ENCODE data around the gene COL13A1. TPM values are rescaled to one million over a fixed set of nuclear protein-coding genes. Genes with fewer than 3 reads are reported as not detected.

The COL13A1 gene
- total RNA-seq, 1 donor from 2014 or later, result 9.5 TPM

DNA sequence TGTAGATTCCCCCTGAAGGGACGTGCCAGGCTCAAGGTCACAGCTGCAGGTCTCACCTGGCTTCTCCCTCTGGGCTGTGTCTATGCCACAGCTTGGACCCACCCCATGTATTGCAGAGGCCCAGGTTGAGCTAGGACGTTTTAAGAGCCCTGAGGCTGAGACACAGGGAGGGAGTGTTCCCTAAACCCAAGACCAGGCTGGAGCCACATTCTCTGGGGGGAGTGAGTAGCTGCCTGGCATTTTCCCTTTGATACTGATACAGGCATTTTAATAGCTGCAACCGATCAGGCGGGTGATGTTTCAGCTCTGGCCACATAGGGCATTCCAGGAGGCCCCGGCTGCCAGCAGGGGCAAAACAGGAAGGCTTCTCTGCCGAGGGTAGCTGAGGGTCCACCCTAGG lies 13.4 kb downstream of the COL13A1 start:
- intact Hi-C loops (cut with DNase I), result no loop called here
- DNase-seq (ENCODE audit: low spot score), result no peak

DNA sequence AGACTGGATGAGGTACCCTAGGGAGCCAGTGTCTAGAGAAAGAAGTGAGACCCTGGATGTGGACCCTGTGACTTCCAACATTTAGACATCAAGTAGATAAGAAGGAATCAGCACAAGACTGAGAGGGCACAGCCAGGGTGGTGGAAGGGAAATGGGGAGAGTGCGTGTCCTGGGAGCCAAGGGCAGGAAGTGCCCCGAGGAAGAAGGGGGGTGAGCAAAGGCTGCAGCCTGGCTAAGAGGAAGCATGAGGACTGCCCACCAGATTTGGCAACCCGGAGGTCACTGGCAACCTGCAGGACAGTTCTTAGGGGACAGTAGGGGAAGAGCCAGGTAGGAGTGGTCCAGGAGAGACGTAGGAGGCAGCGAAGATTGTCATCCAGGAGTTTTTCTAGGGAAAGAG lies 14.8 kb downstream of the COL13A1 start:
- intact Hi-C loops (cut with DNase I), result no loop called here
- DNase-seq (ENCODE audit: low spot score), result no peak

DNA sequence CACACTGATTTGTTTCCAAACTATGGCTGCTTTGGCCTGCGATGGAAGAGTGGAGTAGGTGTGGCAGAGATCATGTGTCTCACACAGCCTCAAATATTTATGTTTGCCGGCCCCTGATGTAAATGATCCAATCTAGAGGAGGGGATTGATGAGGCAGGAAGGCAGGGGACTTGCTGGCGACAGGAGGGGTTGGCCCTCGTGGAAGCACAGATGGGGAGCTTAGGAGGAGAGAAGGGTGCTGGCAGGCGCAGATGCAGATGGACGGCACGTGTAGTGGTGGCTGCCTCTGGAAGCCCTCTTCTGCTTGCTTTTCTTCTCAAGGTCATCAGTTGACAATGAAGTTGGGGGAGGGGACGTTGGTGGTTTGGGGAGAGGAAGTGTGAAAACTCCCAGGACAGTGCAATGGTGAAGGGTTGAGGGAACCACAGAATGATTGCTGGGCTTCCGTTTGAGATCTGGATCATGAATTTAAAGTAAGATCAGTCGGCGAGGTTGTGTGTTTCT lies 15.4 kb downstream of the COL13A1 start:
- intact Hi-C loops (cut with DNase I), result no loop called here
- no peak for DNase-seq (ENCODE audit: low spot score)

DNA sequence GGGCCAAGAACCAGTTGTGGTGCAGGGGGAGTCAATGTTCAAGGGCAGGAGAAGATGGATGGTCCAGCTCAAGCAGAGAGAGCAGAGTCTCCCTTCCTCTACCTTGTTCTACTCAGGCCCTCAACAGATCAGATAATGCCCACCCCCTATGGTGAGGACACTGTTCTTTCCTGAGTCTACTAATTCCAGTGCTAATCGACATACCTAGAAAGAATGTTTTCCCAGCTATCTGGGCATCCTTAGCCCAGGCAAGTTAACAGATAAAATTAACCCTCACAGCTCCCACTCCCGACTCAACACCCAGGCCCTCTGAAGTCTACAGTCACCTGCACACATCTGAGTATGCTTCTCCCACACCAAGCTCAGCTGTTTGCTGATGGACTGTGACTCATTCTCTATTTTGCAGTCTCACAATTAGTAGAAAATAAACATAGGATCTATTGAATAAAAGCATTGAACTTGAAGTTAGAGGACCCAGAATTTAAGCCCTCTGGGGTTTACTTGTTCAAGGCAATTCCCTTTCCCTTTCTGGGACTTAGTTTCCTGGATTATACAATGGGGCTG lies 17.1 kb downstream of the COL13A1 start:
- intact Hi-C loops (cut with DNase I), result no loop called here
- no peak for DNase-seq (ENCODE audit: low spot score)

DNA sequence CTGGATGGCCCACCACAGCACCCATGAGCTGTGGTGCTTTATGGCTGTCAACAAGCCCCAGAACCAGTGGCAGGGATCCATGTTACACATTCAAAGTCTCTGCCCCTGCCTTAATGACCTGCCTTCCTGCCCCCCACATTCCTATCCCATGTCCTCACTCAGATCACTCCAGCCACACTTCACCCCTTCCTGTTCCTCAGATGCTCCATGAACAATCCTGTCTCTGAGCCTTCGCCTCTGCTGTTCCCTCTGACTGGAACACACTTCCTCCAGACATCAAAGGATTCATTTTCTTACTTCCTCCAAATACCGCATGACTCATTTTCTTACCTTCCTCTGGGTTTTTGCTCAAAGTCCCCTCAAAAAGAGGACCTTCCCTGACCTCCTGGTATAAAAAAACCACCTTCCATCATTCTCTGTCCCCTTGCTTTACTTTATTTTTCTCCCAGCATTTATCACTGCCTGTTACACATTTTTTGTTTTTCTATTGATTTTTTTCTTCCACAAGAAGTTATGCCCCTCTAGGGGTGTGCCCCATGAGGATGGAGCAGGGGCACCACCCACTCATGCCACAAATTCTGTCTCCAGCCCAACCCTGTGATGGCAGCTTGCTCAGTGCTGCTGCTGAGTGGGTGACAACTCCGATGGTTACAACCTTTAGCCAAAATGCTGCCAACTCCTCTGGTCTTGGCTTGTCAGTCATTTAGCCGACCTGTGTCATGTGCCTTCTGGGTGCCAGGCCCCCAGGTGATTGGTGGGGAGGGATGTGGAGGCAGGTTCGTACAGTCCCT lies 18.2 kb downstream of the COL13A1 start:
- DNase-seq (ENCODE audit: low spot score), result no peak
- intact Hi-C loops (cut with DNase I), result no loop called here

DNA sequence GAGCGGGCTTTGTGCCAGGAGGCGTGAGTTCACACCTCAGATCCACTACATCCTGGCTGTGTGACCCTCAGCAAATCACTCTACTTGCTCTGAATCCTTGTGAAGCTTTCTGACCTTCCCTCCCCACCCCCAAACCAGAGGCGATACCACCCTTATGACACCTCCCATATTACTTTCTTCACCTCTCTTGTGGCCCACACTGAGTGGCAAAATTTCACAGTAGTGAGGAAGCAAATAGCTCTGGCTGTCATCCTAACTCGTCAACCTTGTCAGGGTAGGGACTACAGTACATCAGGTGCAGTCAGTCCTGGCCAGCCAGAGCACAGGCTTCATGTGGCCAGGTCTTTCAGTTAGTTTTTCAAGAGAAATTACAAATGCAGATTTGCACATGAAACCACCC lies 19.1 kb downstream of the COL13A1 start:
- intact Hi-C loops (cut with DNase I), result no loop called here
- DNase-seq (ENCODE audit: low spot score), result no peak

DNA sequence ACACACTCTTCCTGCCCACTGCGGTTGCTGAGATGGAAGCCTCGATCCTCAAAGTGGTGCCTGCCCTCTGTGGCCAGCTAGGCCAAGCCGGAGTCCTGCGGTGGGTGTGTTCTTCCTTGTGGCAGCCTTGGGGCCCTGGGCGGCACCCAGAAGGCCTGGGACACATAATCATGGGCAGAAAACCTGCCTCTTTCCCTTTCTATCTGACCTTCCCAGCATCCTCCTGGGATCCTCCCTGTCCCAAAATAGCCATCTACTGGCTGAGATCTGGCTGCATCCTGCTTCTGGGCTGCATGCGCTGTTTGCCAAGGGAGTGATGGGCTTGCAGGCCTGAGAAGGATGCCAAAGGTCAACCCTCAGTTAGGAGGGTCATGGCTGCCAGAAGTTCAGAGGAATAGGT lies 23.9 kb downstream of the COL13A1 start:
- DNase-seq (ENCODE audit: low spot score), result no peak
- intact Hi-C loops (cut with DNase I), result no loop called here

DNA sequence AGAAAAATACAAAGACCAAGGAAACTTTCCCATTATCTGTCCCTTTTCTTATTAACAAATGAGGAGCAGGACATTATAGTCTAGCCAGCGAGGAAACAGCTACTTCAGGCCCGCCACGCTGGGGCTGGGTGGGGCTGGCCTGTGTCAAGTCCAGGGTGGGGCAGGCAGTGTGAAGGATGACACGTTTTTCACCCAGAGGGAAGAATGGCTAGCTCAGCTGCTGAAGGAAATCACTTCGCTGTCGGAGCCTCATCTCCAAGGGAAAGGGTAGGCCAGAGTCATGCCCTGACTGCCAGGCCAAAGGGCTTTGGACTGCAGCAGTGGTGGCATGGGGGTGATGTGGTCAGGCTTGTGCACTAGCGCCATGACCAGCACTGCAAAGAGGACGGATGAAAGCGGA lies 24.4 kb downstream of the COL13A1 start:
- intact Hi-C loops (cut with DNase I), result no loop called here
- DNase-seq (ENCODE audit: low spot score), result no peak

DNA sequence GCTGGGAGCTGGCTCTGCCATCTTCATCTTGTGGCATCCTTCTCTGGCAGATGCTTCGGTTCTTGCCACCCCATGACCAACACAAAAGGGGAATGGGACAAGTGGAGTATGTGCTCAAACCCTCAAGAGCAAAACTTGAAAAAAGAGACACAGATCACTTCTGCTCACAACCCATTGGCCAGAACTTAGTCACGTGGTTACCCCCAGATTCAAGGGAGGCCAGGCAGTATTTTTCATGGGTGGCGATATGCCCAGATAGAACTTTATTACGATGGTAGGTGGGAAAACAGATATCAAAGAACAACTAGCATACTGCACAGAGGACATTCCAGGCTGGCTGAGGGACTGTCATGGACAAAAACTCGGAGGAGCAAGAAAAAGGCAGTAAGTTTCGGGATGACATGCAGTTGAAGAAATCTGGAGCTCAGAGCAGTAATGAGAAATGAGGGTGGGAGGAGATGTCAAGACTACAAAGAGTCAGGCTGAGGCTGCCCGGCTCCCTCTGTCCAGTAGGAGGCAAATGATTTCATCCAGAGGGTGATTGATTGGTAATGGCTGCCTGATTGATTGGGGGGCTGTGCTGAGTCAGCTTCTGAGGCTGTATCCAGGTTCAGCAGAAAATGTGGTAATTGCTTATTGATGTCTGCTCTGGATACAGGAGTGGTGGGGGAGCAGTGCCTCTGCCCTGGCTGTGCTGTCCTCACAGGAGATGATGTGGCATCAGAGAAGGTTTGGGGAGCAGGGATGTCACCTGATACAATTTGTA lies 25.3 kb downstream of the COL13A1 start:
- DNase-seq (ENCODE audit: low spot score), result no peak
- intact Hi-C loops (cut with DNase I), result no loop called here

DNA sequence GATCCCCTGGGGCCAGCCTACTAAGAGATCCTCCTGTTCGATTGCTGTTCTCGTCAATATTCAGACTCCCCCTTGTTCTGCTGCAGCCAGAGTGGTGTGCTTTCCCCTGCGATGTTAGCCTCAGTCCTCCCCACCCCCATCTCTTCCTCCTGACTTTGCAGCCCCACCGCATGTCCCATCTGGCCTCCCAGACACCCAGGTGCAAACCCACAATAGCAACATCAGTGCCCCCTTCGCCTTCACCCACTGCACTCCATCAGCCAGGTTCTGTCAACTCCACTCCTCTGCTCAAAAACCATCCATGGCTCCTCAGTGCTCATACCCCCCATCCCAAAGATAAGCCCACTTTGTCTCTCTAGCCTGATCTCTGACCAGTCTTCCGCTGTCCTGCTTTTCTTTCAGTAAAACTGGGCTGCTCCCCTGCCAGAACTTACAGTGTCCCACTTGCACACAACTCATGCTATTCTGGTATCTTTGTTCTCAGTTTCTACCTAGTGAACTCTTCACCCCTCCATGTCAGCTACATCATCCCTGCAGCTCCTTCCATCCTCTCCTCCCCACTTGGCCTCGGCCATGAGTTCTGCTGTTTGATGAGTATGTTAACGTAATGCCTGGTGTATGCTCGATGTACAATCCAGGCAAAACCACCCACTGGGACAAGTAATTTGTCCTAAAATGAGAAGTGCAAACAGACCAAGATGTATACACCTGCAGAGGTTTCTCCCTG lies 26.6 kb downstream of the COL13A1 start:
- DNase-seq (ENCODE audit: low spot score), result no peak
- intact Hi-C loops (cut with DNase I), result no loop called here

DNA sequence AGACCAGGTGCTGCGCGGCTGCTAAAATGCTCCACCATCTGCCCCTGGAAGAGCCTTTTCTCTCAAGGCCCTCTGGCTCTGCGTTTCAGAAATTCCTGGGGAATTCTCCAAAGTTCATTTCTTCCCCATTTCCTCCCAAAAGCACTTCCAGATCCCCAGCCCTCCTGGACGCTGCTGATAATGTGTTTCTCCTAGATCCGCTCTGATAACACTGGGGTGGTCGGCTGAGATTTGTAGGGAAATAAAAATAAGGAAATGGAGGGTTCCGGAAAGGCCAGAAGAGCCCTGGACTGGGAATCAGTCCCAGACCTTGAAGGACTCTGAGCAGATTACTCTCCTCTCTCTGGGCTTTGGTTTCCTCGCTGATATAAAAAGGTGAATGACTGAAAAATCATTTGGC lies 28.1 kb downstream of the COL13A1 start:
- intact Hi-C loops (cut with DNase I), result no loop called here
- DNase-seq (ENCODE audit: low spot score), result no peak

DNA sequence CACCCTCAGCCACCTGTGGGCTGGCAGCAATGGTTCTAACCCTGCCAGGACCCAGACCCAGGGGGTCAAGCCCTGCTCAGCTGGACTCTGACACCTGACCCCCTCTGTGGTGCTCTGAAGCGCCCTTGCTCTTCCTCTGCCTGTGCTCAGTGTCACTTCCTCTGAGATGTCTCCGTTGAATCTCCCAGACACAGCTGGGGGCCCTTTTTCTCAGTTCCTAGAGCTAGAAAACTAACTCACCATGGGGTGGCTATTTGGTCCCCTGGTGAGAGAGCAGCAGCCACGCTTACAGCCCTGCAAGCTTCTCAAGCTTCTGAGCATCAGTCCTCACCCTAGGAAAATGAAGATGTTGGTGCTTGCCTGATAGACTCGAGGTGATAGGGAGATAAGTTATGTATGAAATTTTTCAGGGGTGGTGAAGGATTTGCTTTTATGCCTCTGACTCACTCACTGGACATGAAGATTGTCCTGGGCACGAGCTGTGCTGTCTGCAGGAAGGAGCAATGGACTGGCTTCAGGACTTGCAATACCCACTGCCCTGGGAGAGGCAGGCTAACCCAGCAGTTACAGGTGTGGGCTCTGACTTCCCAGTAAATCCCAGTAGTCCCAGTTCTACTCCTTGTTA lies 29.6 kb downstream of the COL13A1 start:
- intact Hi-C loops (cut with DNase I), result no loop called here

DNA sequence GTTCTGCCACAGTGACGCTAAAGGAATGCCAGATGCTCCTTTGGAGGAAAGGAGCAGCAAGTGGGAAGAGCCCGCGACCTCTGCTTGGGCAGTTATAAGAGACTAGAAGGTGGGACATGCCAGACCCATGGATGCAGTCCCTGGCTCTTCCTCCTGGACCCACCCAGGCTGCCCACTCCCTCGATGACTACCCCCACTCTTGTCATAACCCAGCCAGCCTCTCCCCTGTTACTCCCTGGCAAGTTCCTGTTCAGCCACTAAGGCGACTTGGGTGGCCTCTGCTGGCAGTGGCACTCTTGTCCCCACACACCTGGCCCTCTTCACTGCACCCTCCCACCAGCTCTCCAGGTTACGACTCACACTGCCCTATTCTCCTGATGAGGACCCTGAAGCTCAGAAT lies 33.5 kb downstream of the COL13A1 start:
- intact Hi-C loops (cut with DNase I), result no loop called here
- no peak for DNase-seq (ENCODE audit: low spot score)

More for the DNA sequence above, 29.6 kb downstream of the COL13A1 start:
- no peak for DNase-seq (ENCODE audit: low spot score)

DNA sequence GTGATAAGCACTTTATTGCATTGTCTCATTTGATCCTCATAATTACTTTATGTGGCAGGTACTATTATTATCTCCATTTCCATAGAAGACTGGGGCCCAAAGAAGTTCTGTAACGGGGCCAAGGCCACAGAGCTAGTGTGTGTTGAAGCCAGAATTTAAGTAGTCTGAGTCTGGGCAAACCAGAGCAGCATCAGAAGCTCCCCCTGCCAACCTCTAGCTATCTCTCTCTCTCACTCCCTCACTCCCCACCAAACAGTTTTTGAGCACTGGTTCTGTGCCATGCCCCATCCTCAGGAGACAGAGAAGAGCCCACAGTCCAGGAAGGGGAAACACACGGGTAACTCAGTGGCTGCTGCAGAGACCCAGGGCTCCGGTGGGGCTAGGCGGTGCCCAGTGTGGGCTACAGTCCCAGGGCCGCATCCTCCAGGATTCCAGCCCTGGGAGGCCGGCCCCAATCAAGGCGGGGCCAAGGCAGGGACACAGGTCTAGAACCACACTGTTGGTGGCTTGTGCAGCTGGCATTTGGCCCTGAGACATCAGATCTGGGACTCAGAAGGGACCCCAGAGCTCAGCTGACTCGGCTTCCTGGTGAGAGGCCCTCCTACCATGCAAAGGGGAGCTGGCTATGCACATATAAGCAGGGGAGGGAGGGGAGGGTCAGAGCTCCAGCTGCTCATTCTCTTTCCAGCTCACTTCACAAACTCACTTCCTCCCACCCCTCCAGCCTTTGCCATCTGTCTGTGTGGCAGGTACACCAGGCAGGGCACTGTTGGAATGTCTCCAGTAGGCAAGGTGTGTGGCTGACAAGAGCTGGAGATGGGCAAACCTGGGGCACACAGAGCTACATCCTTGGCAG lies 34.4 kb downstream of the COL13A1 start:
- intact Hi-C loops (cut with DNase I), result no loop called here

DNA sequence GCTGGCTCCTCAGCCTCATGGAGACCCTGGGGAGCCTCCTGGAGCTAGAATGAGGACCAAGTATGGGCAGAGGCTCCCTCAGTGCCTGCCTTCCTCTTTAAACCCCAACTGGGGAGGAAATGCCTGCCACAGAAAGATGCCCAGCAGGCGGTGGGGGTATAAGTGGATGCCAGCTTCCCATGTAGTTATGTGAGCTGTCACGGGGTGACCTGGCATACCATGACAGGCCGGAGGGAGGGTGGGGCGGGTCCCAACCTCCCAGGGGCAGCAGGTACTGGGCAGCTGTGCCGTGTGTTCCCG lies 35.0 kb downstream of the COL13A1 start:
- no peak for DNase-seq (ENCODE audit: low spot score)
- intact Hi-C loops (cut with DNase I), result no loop called here

More for the DNA sequence above, 34.4 kb downstream of the COL13A1 start:
- DNase-seq (ENCODE audit: low spot score), result no peak

DNA sequence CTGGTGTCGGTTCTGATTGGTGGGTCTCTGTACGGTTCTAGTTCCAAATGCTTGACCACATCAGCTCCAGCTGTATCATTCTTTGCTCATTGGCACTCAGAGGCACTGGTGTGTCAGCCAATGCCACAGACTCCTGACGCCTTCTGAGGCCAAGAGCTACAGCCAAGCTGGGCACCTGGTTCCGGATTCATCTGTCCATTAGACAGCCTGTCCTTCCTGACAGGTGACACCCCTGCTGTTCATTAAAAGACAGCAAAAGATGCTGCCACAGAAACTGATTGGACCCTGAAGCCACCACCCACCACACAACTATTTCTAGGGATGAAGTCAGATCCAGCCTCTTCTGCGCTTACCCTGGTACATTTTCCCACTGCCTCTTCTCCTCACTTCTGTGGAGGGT lies 35.6 kb downstream of the COL13A1 start:
- intact Hi-C loops (cut with DNase I), result no loop called here
- no peak for DNase-seq (ENCODE audit: low spot score)

DNA sequence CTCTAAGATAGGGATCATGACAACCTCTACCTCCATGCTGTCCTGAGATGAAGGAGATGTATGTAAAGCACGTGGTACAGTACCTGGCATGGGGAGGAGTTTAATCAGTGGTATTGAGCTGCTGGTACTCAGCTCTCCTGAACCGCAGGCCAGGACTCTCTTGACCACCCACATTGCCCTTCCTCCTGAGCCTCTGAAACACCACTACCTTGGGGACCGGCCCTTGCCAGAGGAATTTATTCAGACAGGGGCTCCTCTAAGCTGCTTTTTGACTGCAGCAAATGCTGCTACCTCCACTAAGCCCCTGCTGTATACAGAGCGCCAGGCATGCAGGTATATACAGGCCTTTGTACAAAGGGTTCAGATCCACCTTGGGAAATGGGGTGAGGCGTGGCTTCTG lies 36.7 kb downstream of the COL13A1 start:
- DNase-seq (ENCODE audit: low spot score), result no peak
- intact Hi-C loops (cut with DNase I), result no loop called here

DNA sequence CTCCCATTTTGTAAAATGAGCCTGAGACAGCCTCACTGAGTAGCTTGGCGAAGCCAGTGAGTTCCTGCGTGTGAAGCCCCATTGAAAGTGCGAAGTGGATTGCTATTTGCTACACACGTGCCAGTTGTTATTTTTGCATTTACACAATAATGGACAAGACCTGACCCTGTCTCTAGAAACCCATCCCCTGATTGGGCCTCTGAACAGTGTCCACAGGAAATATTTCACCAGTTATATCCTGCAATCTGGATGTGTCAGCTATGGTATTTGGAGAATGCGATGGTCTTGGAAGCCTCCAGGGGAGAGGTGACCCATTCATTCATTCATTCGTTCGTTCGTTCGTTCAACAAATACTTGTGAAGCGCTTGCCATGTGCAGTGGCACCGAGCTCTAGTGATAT lies 37.1 kb downstream of the COL13A1 start:
- no peak for DNase-seq (ENCODE audit: low spot score)
- intact Hi-C loops (cut with DNase I), result no loop called here
